ENCODE data around the gene EMC8.

DNA sequence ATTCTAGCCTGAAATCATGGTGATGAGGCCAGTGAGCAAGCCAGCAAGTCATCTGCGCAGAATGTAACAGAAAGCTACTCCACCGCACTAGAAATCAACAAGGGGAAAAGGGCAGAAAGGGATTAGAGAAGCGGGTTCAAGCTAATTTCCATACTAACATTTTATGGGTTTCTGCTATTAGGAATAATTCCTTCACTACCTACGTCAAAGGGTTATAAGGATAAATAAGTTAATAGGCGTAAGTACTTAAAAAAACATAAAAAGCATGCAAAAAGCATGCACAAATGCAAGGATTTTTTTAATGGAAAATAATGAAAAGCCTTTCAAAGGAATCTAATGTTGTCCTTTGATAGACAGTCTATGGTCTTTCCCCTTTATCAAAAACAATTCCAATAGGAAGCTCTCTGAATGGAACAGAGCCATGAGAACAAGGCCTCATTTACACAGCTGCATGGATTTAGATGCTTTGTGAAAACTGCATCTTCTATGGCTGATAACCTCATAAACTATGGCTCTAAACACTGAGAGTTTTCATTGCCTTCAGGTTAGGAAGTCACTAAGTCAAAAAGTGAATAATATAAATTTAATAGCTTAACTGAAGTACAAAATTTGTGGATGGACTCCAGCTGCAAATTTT lies 5.6 kb downstream of the EMC8 start:
- TF ChIP-seq, protein P1, sequence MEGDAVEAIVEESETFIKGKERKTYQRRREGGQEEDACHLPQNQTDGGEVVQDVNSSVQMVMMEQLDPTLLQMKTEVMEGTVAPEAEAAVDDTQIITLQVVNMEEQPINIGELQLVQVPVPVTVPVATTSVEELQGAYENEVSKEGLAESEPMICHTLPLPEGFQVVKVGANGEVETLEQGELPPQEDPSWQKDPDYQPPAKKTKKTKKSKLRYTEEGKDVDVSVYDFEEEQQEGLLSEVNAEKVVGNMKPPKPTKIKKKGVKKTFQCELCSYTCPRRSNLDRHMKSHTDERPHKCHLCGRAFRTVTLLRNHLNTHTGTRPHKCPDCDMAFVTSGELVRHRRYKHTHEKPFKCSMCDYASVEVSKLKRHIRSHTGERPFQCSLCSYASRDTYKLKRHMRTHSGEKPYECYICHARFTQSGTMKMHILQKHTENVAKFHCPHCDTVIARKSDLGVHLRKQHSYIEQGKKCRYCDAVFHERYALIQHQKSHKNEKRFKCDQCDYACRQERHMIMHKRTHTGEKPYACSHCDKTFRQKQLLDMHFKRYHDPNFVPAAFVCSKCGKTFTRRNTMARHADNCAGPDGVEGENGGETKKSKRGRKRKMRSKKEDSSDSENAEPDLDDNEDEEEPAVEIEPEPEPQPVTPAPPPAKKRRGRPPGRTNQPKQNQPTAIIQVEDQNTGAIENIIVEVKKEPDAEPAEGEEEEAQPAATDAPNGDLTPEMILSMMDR (IDR thresholded peaks at IDR 0.05): no peak
- no peak for TF ChIP-seq ZFX (IDR thresholded peaks at IDR 0.05; ENCODE audit: borderline replicate concordance)
